SK-N-SH (cell line): ENCODE measurements around the gene MB21D2. TPM values are rescaled to one million over a fixed set of nuclear protein-coding genes. Genes with fewer than 3 reads are reported as not detected.

Source experiments
- CTCF ChIA-PET: fragments of 300-600, 350-600 bp; formaldehyde crosslinking; extraction: SDS; loops from one replicate; lab custom pipeline; 2021; lab: Yijun Ruan, JAX
- POLR2A ChIA-PET: fragments of 350-600 bp; sonication (Branson Sonifier 250); formaldehyde crosslinking; extraction: SDS; loops from one replicate; lab custom pipeline; 2020; ENCODE audit warnings: antibody characterized with exemption, inconsistent platforms; lab: Yijun Ruan, JAX
- DNase-seq: peaks from one replicate; pipeline ENCODE4 v3.0.0; 2012
- H2AFZ ChIP-seq: fragments of 200-600 bp; sonication (generic); 2 replicates; pipeline ENCODE4 v1.8.1; 2016; ENCODE audit warnings: antibody characterized with exemption, mild to moderate bottlenecking, low read depth
- H3F3A ChIP-seq: fragments of 200-600 bp; sonication (generic); replicated peaks from 2 replicates; pipeline ENCODE3; 2016; ENCODE audit warnings: antibody characterized with exemption, mild to moderate bottlenecking; ENCODE audit not compliant: insufficient read depth
- H3K27ac ChIP-seq, 2 experiments: fragments of 200-500 bp in 1 of 2; fragments of 200-600 bp in 1 of 2; sonication (Bioruptor generic) in 1 of 2; sonication (generic), shearing (Covaris generic) in 1 of 2; 2 replicates each; pipeline versions ENCODE4 v1.5.1 to v1.6.1; 2014 to 2016; ENCODE audit warnings: low read depth in 2 of 2, inconsistent platforms in 1 of 2, low read length in 1 of 2, mild to moderate bottlenecking in 1 of 2, mixed read lengths in 1 of 2
- H3K27me3 ChIP-seq: fragments of 200-600 bp; sonication (generic), shearing (Covaris generic); 2 replicates; pipeline ENCODE4 v1.6.1; 2016; ENCODE audit warnings: mixed run types; ENCODE audit not compliant: insufficient read depth
- H3K36me3 ChIP-seq, 2 experiments: fragments of 200-500 bp in 1 of 2; fragments of 200-600 bp in 1 of 2; sonication (Bioruptor generic) in 1 of 2; sonication (generic) in 1 of 2; replicated peaks in 1 of 2; 2 replicates each; pipeline versions ENCODE3 to v1.5.1; 2014 to 2016; ENCODE audit warnings: low read length in 1 of 2, mild to moderate bottlenecking in 1 of 2; ENCODE audit not compliant: insufficient read depth in 2 of 2, control insufficient read depth in 1 of 2
- H3K4me1 ChIP-seq, 2 experiments: fragments of 200-500 bp in 1 of 2; fragments of 200-600 bp in 1 of 2; sonication (Bioruptor generic) in 1 of 2; sonication (generic), shearing (Covaris generic) in 1 of 2; 2 replicates each; pipeline versions ENCODE4 v1.5.1 to v1.6.1; 2014 to 2016; ENCODE audit warnings: low read depth in 1 of 2, low read length in 1 of 2, mixed run types in 1 of 2; ENCODE audit not compliant: insufficient read depth in 2 of 2, control insufficient read depth in 1 of 2
- H3K4me2 ChIP-seq: fragments of 200-600 bp; sonication (generic), shearing (Covaris generic); 2 replicates; pipeline ENCODE4 v1.6.1; 2017; ENCODE audit warnings: mixed run types
- H3K4me3 ChIP-seq, 2 experiments: fragments of 200-500 bp in 1 of 2; fragments of 200-600 bp in 1 of 2; sonication (Bioruptor generic) in 1 of 2; sonication (generic), shearing (Covaris generic) in 1 of 2; 2 replicates each; pipeline versions ENCODE4 v1.5.1 to v1.8.1; 2014 to 2016; ENCODE audit warnings: low read depth in 2 of 2, inconsistent platforms in 1 of 2, low read length in 1 of 2, mild to moderate bottlenecking in 1 of 2, mixed read lengths in 1 of 2, moderate library complexity in 1 of 2
- H3K79me2 ChIP-seq: fragments of 200-600 bp; sonication (generic); 2 replicates; pipeline ENCODE4 v1.8.1; 2017; ENCODE audit warnings: mild to moderate bottlenecking; ENCODE audit not compliant: insufficient read depth
- H3K9ac ChIP-seq: fragments of 200-600 bp; sonication (generic); 2 replicates; pipeline ENCODE4 v1.6.1; 2017; ENCODE audit warnings: mixed run types
- H3K9me2 ChIP-seq: fragments of 200-600 bp; sonication (generic); 2 replicates; pipeline ENCODE4 v1.6.1; 2017; ENCODE audit warnings: mixed run types
- H3K9me3 ChIP-seq: fragments of 200-600 bp; sonication (generic); 2 replicates; pipeline ENCODE4 v1.6.1; 2017; ENCODE audit warnings: mixed run types, mild to moderate bottlenecking, moderate library complexity
- H4K20me1 ChIP-seq: fragments of 200-600 bp; sonication (generic); 2 replicates; pipeline ENCODE4 v1.6.1; 2017; ENCODE audit warnings: mild to moderate bottlenecking, mixed run types; ENCODE audit not compliant: insufficient read depth
- CHD2 ChIP-seq: fragments of 150-350 bp; IDR thresholded peaks from 2 replicates; pipeline ENCODE4 v1.6.1; 2018; ENCODE audit warnings: low read length; ENCODE audit not compliant: partially characterized antibody
- ELF1 ChIP-seq: IDR thresholded peaks from 2 replicates; pipeline ENCODE4 v1.4.0; 2012
- EZH2phosphoT487 ChIP-seq: fragments of 200-600 bp; sonication (generic); IDR thresholded peaks from 2 replicates; pipeline ENCODE4 v1.6.1; 2017; ENCODE audit warnings: low read depth, mixed run types, mild to moderate bottlenecking, antibody characterized with exemption, moderate library complexity, borderline replicate concordance
- FOSL2 ChIP-seq: IDR thresholded peaks from 2 replicates; pipeline ENCODE4 v1.4.0; 2012; ENCODE audit warnings: low read depth, mild to moderate bottlenecking, moderate library complexity, borderline replicate concordance
- FOXJ3 ChIP-seq: sonication (generic); formaldehyde crosslinking; IDR thresholded peaks from 2 replicates; pipeline ENCODE4 v1.5.1; 2020; ENCODE audit warnings: mild to moderate bottlenecking, missing genetic modification reagents
- FOXM1 ChIP-seq: IDR thresholded peaks from 2 replicates; pipeline ENCODE4 v1.4.0; 2012; ENCODE audit warnings: low read depth, mild to moderate bottlenecking
- GABPA ChIP-seq: IDR thresholded peaks from 2 replicates; pipeline ENCODE4 v1.4.0; 2012; ENCODE audit warnings: low read depth, mild to moderate bottlenecking
- GATA2 ChIP-seq: sonication (generic); formaldehyde crosslinking; IDR thresholded peaks from 2 replicates; pipeline ENCODE4 v1.5.0; 2020; ENCODE audit warnings: mild to moderate bottlenecking, missing genetic modification reagents
- JUND ChIP-seq: IDR thresholded peaks from 2 replicates; pipeline ENCODE4 v1.4.0; 2012
- MAX ChIP-seq: IDR thresholded peaks from 2 replicates; pipeline ENCODE4 v1.4.0; 2012; ENCODE audit warnings: low read depth
- MXI1 ChIP-seq: IDR thresholded peaks from 2 replicates; pipeline ENCODE4 v1.6.1; 2012; ENCODE audit warnings: mild to moderate bottlenecking, low read depth, low read length, improper control_type of control experiment
- NFIC ChIP-seq: IDR thresholded peaks from 2 replicates; pipeline ENCODE4 v1.4.0; 2012; ENCODE audit warnings: borderline replicate concordance
- PBX3 ChIP-seq: IDR thresholded peaks from 2 replicates; pipeline ENCODE4; 2012
- POLR2AphosphoS5 ChIP-seq: IDR thresholded peaks from 2 replicates; pipeline ENCODE4 v1.6.1; 2012; ENCODE audit warnings: low read depth, low read length
- RXRA ChIP-seq: IDR thresholded peaks from 2 replicates; pipeline ENCODE4 v1.4.0; 2012; ENCODE audit warnings: low read depth, mild to moderate bottlenecking, borderline replicate concordance
- SMC3 ChIP-seq: IDR thresholded peaks from 2 replicates; pipeline ENCODE4 v1.6.1; 2012; ENCODE audit warnings: low read depth, low read length, improper control_type of control experiment
- USF1 ChIP-seq: IDR thresholded peaks from 2 replicates; pipeline ENCODE4 v1.4.0; 2012; ENCODE audit warnings: low read depth, borderline replicate concordance
- USF2 ChIP-seq: fragments of 150-350 bp; IDR thresholded peaks from 2 replicates; pipeline ENCODE4 v1.6.1; 2017; ENCODE audit warnings: antibody characterized with exemption, low read length, low read depth, borderline replicate concordance
- YY1 ChIP-seq: IDR thresholded peaks from 2 replicates; pipeline ENCODE4 v1.4.0; 2012; ENCODE audit warnings: low read depth, mild to moderate bottlenecking
- WGBS: methylation state at CpG from one replicate; pipeline ENCODE4 v1.1.6; 2017; ENCODE audit warnings: low lambda C conversion rate; 5-methylcytosine and 5-hydroxymethylcytosine counted together
- polyA plus RNA-seq, 3 experiments: library from polyadenylated mRNA; depleted of rRNA; stranded (reverse); fragments of >200 nt; gene quantifications; 2 replicates each; pipeline ENCODE4 v1.2.3, GENCODE V29; 2012

The MB21D2 gene
- polyA plus RNA-seq, 1 of the 3 experiments (the other 2 are of a cell fraction), result 12.7 TPM

GRCh38 chr3:192870822-192871221 is 46.8 kb downstream of the MB21D2 start:
- ChIA-PET CTCF (no interaction called here), POLR2A (no interaction called here)
- Histone ChIP-seq H4K20me1 (peaks cover 4% of the 10 kb centered on the region; the same call in 1 of the 2 replicates), H3K9me3 (no peaks in the 10 kb centered on the region), H3K79me2 (peaks cover 87% of the 10 kb centered on the region), H3K9ac (no peak overlapping the region), H3K4me2 (no peak overlapping the region), H3F3A (peaks cover 12% of the 10 kb centered on the region), H3K9me2 (no peaks in the 10 kb centered on the region), H3K27me3 (no peaks in the 10 kb centered on the region), H3K27ac (no peak overlapping the region), H2AFZ (no peak overlapping the region), H3K4me1 (peaks cover 0 to 9% of the 10 kb centered on the region in 2 experiments; a peak in 2 of 4 replicates), H3K4me3 (no peak overlapping the region), H3K36me3 (no peaks in the 10 kb centered on the region)
- no peak for TF ChIP-seq RXRA
- TF ChIP-seq FOXJ3 (CRISPR knock-in tag), result no peak
- no peak for TF ChIP-seq CHD2
- TF ChIP-seq YY1, result no peak
- TF ChIP-seq SMC3, result no peak
- no peak for TF ChIP-seq JUND
- TF ChIP-seq GATA2 (CRISPR knock-in tag), result no peak
- TF ChIP-seq FOXM1, result no peak
- TF ChIP-seq USF2, result no peak
- no peak for TF ChIP-seq EZH2phosphoT487
- no peak for TF ChIP-seq NFIC
- TF ChIP-seq USF1, result no peak
- TF ChIP-seq GABPA, result no peak
- no peak for TF ChIP-seq POLR2AphosphoS5
- TF ChIP-seq MAX, result no peak
- TF ChIP-seq MXI1, result no peak
- no peak for TF ChIP-seq PBX3
- no peak for TF ChIP-seq ELF1
- no peak for TF ChIP-seq FOSL2
- WGBS, result 98% methylated on average over 5 of the region's 5 CpGs
- DNase-seq, result no peak
